ENCODE results near the gene APEX1.

APEX1 gene

GRCh38 chr14:20454516-20455354 lies at the start of gene APEX1, which contains the start of gene OSGEP:
TSS of gene APEX1 (plus strand) at chr14:20455226. CDS start at chr14:20455646, 420 bp downstream.
TSS of gene OSGEP (minus strand) at chr14:20454812. CDS start at chr14:20454683, 129 bp downstream.
- TF ChIP-seq CTCF (conservative IDR thresholded peaks at IDR 0.05), result no peak
- H3K27ac ChIP-seq, result peak within 1 kb of the TSS; percentile 98

GRCh38 chr14:20409226-20409625 lies 45.8 kb upstream of the APEX1 start:
- no peak overlapping the region for H3K27ac ChIP-seq
- TF ChIP-seq CTCF (conservative IDR thresholded peaks at IDR 0.05), result no peak

- H3K27ac ChIP-seq, result peak overlapping the region; percentile 86
Observed at GRCh38 chr14:20412411-20412810, 42.6 kb upstream of the APEX1 start.

GRCh38 chr14:20412876-20413743 lies 41.9 kb upstream of the APEX1 start, which contains the start of gene TEP1:
TSS of gene TEP1 (minus strand) at chr14:20413501. CDS start at chr14:20408439, 5,062 bp downstream.
- H3K27ac ChIP-seq, result peak within 1 kb of the TSS; percentile 86
- TF ChIP-seq CTCF (conservative IDR thresholded peaks at IDR 0.05), result no peak

More at GRCh38 chr14:20412411-20412810, 42.6 kb upstream of the APEX1 start:
- TF ChIP-seq CTCF (conservative IDR thresholded peaks at IDR 0.05), result no peak

GRCh38 chr14:20413744-20414082 lies 41.3 kb upstream of the APEX1 start:
- peak overlapping the region; percentile 86 for H3K27ac ChIP-seq

GRCh38 chr14:20415782-20416206 lies 39.2 kb upstream of the APEX1 start:
- H3K27ac ChIP-seq, result no peak overlapping the region
- TF ChIP-seq CTCF (conservative IDR thresholded peaks at IDR 0.05), result peak; percentile 71

More at GRCh38 chr14:20413744-20414082, 41.3 kb upstream of the APEX1 start:
- TF ChIP-seq CTCF (conservative IDR thresholded peaks at IDR 0.05), result no peak

- TF ChIP-seq CTCF (conservative IDR thresholded peaks at IDR 0.05), result no peak
- H3K27ac ChIP-seq, result no peak overlapping the region
Observed at GRCh38 chr14:20416223-20416622, 38.8 kb upstream of the APEX1 start.

All from VCaP (cell line).